Measurements from ENCODE around the gene HCFC1.

The HCFC1 gene

GRCh38 chrX:153971450-153972367 is at the start of gene HCFC1:
HCFC1 (minus strand) TSS chrX:153971818; CDS start chrX:153970840, 978 bp downstream.
- ATAC-seq (ENCODE audit: low read depth) (peak; percentile 43), DNase-seq (ENCODE audit: low spot score) (peak; percentile 83)
- TF ChIP-seq, protein P1, sequence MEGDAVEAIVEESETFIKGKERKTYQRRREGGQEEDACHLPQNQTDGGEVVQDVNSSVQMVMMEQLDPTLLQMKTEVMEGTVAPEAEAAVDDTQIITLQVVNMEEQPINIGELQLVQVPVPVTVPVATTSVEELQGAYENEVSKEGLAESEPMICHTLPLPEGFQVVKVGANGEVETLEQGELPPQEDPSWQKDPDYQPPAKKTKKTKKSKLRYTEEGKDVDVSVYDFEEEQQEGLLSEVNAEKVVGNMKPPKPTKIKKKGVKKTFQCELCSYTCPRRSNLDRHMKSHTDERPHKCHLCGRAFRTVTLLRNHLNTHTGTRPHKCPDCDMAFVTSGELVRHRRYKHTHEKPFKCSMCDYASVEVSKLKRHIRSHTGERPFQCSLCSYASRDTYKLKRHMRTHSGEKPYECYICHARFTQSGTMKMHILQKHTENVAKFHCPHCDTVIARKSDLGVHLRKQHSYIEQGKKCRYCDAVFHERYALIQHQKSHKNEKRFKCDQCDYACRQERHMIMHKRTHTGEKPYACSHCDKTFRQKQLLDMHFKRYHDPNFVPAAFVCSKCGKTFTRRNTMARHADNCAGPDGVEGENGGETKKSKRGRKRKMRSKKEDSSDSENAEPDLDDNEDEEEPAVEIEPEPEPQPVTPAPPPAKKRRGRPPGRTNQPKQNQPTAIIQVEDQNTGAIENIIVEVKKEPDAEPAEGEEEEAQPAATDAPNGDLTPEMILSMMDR (IDR thresholded peaks at IDR 0.05; ENCODE audit: poor library complexity, severe bottlenecking), result no peak
- peaks cover 25% of the 10 kb centered on the region for H3K36me3 ChIP-seq (ENCODE audit: low read depth)
- peak within 1 kb of the TSS; percentile 88 for H3K4me3 ChIP-seq (ENCODE audit: severe bottlenecking)
- H3K27me3 ChIP-seq (ENCODE audit: insufficient read depth, poor library complexity, severe bottlenecking), result no peaks in the 10 kb centered on the region
- H3K4me1 ChIP-seq (ENCODE audit: insufficient read depth, poor library complexity, severe bottlenecking), result no peaks in the 10 kb centered on the region
- no peaks in the 10 kb centered on the region for H3K9me3 ChIP-seq (ENCODE audit: severe bottlenecking)
- peak within 1 kb of the TSS; percentile 92 for H3K27ac ChIP-seq (ENCODE audit: poor library complexity, severe bottlenecking)

- DNase-seq (ENCODE audit: low spot score) (no peak), ATAC-seq (ENCODE audit: low read depth) (no peak; the same call in 2 of the 3 replicates)
- Histone ChIP-seq H3K4me3 (ENCODE audit: severe bottlenecking) (no peak overlapping the region), H3K9me3 (ENCODE audit: severe bottlenecking) (no peaks in the 10 kb centered on the region), H3K27ac (ENCODE audit: poor library complexity, severe bottlenecking) (peak overlapping the region; percentile 79), H3K36me3 (ENCODE audit: low read depth) (peaks cover 18% of the 10 kb centered on the region), H3K27me3 (ENCODE audit: insufficient read depth, poor library complexity, severe bottlenecking) (no peaks in the 10 kb centered on the region), H3K4me1 (ENCODE audit: insufficient read depth, poor library complexity, severe bottlenecking) (no peaks in the 10 kb centered on the region)
- TF ChIP-seq, protein P1 (IDR thresholded peaks at IDR 0.05; ENCODE audit: poor library complexity, severe bottlenecking), result no peak
Measured at GRCh38 chrX:154021131-154021611, 49.6 kb upstream of the HCFC1 start.

DNA sequence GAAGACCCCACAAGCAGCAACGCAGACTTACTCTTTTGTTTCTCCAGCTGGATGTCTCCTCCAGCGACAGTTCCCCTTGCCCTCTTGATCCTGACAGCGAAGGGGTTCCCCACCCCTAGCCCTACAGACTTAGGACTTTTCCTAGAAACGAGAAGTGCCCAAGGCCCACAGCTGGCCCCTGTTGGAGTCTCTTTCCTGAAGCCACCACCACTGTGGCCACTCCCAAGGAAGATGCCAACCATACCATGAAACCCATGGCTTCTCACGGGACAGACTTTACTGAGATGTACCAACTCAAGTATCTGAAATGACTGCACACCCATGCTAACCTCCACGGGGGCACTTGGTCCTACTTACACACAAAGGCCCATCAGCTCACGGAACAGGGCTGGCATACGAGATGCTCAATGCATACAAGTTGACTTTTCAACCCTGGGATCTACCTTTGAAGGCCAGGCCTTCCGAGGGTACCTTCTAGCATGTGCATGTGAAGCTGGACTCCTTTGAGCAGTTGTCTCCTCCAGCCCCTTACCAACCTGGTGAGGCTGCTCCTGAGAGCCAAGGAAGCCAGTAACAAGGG is 49.0 kb upstream of the HCFC1 start:
- Histone ChIP-seq H3K27ac (ENCODE audit: poor library complexity, severe bottlenecking) (peak overlapping the region; percentile 79), H3K27me3 (ENCODE audit: insufficient read depth, poor library complexity, severe bottlenecking) (no peaks in the 10 kb centered on the region), H3K4me3 (ENCODE audit: severe bottlenecking) (peak overlapping the region; percentile 79), H3K36me3 (ENCODE audit: low read depth) (peaks cover 21% of the 10 kb centered on the region), H3K4me1 (ENCODE audit: insufficient read depth, poor library complexity, severe bottlenecking) (no peaks in the 10 kb centered on the region), H3K9me3 (ENCODE audit: severe bottlenecking) (no peaks in the 10 kb centered on the region)
- TF ChIP-seq, protein P1 (IDR thresholded peaks at IDR 0.05; ENCODE audit: poor library complexity, severe bottlenecking), result no peak
- no peak for DNase-seq (ENCODE audit: low spot score)
- ATAC-seq (ENCODE audit: low read depth), result no peak

GRCh38 chrX:154019633-154020528 is 48.3 kb upstream of the HCFC1 start, which contains the start of gene IRAK1:
IRAK1 (minus strand) TSS chrX:154019902; CDS start chrX:154019812, 90 bp downstream.
- Histone ChIP-seq H3K36me3 (ENCODE audit: low read depth) (peaks cover 26% of the 10 kb centered on the region), H3K9me3 (ENCODE audit: severe bottlenecking) (no peaks in the 10 kb centered on the region), H3K4me1 (ENCODE audit: insufficient read depth, poor library complexity, severe bottlenecking) (no peaks in the 10 kb centered on the region), H3K27me3 (ENCODE audit: insufficient read depth, poor library complexity, severe bottlenecking) (no peaks in the 10 kb centered on the region), H3K4me3 (ENCODE audit: severe bottlenecking) (peak within 1 kb of the TSS; percentile 79), H3K27ac (ENCODE audit: poor library complexity, severe bottlenecking) (peak within 1 kb of the TSS; percentile 79)
- DNase-seq (ENCODE audit: low spot score), result no peak
- TF ChIP-seq, protein P1 (IDR thresholded peaks at IDR 0.05; ENCODE audit: poor library complexity, severe bottlenecking), result peak; percentile 11
- ATAC-seq (ENCODE audit: low read depth), result peak; percentile 69
